ENCODE data around the gene KRT1.

The KRT1 gene

DNA sequence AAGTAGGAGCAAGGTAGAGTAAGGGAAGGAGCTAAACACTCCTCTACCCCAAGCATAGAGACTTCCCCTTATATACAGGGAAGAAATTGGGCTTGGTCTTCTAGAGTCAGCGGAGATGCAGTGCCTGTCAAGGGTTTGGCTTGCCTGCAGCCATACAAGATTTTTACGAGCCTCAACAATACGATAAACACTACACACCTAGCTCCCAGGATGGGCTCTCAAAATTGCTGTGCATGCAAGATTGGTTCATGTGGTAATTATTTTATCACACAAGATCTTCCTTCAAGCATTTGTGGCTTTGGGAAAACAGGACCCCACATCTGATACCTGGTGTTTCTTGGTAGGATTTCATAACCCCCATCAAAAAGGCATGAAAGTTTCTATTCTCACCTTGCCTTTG is at the start of gene KRT1:
TSS of gene KRT1 (minus strand) at position 45 of the 400 bp plus-strand sequence. CDS start 59 bp downstream, outside the sequence.
- ChIA-PET CTCF (interaction anchor here (1.4 kb wide), 2 partner anchors 12 to 185 kb away, joined by 3 to 4 read pairs; no protein-coding TSS in a partner anchor), POLR2A (no interaction called here)
- no peak for DNase-seq (ENCODE audit: extremely low spot score)
- TF ChIP-seq FOXA1 (IDR thresholded peaks at IDR 0.05) (no peak), ZNF384 (IDR thresholded peaks at IDR 0.05) (no peak), SUZ12 (IDR thresholded peaks at IDR 0.05) (no peak), FOXK2 (IDR thresholded peaks at IDR 0.05) (no peak), ELF4 (IDR thresholded peaks at IDR 0.05) (no peak), LEF1 (IDR thresholded peaks at IDR 0.05; ENCODE audit: borderline replicate concordance) (no peak), TARDBP (IDR thresholded peaks at IDR 0.05) (no peak), HDGF (IDR thresholded peaks at IDR 0.05; ENCODE audit: borderline replicate concordance) (no peak), BHLHE40 (IDR thresholded peaks at IDR 0.05; ENCODE audit: borderline replicate concordance) (no peak), FOXM1 (IDR thresholded peaks at IDR 0.05; ENCODE audit: borderline replicate concordance) (no peak), SP1 (IDR thresholded peaks at IDR 0.05) (no peak), L3MBTL2 (conservative IDR thresholded peaks at IDR 0.05) (no peak), ARNT (IDR thresholded peaks at IDR 0.05) (no peak), NFRKB (IDR thresholded peaks at IDR 0.05) (no peak), CTBP1 (IDR thresholded peaks at IDR 0.05; ENCODE audit: borderline replicate concordance) (no peak)
- TF ChIP-seq, protein P1, sequence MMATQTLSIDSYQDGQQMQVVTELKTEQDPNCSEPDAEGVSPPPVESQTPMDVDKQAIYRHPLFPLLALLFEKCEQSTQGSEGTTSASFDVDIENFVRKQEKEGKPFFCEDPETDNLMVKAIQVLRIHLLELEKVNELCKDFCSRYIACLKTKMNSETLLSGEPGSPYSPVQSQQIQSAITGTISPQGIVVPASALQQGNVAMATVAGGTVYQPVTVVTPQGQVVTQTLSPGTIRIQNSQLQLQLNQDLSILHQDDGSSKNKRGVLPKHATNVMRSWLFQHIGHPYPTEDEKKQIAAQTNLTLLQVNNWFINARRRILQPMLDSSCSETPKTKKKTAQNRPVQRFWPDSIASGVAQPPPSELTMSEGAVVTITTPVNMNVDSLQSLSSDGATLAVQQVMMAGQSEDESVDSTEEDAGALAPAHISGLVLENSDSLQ (IDR thresholded peaks at IDR 0.05), result no peak

DNA sequence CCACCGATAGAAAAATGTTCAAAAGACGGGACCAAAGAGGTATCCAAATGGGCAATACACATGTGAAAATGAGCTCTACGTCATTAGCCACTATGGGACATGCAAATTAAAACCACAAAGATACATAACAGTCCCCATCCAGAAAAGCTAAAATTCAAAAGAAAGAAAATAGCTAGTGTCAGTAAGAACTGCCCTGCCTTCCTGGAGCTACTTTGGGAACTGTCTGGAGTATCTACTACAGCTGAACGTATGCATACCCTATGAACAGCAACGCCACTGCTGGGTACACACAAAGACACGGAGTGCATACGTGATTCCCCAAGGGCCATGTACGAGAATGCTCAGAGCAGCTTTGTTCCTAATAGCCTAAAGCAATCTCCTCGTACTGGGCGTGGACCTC is 48.9 kb upstream of the KRT1 start:
- ChIA-PET CTCF (no interaction called here), POLR2A (no interaction called here)
- no peak for DNase-seq (ENCODE audit: extremely low spot score)
- TF ChIP-seq, protein P1 (IDR thresholded peaks at IDR 0.05), result no peak
- no peak for TF ChIP-seq SP1 (IDR thresholded peaks at IDR 0.05)

DNA sequence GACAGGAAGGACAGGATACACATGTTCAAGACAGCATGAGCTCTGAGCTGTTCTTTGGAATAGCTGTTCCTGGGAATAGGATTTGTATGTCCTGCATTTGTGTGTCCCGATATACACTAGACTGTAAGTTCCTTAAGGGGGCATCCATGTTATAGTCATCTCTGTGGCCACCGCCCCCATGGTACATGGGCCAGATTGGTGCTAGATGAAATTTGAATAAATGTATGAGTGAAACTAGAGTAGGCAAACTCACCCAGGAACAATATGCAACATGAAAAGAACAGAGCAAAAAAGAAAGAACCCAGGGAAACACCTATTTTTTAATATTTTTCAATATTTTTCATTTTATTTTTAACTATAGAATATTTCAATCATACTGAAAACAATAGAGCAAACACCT is 48.2 kb upstream of the KRT1 start:
- no peak for DNase-seq (ENCODE audit: extremely low spot score)
- no peak for TF ChIP-seq ZNF384 (IDR thresholded peaks at IDR 0.05)
- TF ChIP-seq FOXK2 (IDR thresholded peaks at IDR 0.05), result no peak
- TF ChIP-seq, protein P1 (IDR thresholded peaks at IDR 0.05), result no peak
- no peak for TF ChIP-seq ARNT (IDR thresholded peaks at IDR 0.05)
- TF ChIP-seq TARDBP (IDR thresholded peaks at IDR 0.05), result no peak
- no peak for TF ChIP-seq NFRKB (IDR thresholded peaks at IDR 0.05)
- POLR2A ChIA-PET, result no interaction called here
- CTCF ChIA-PET, result no interaction called here

DNA sequence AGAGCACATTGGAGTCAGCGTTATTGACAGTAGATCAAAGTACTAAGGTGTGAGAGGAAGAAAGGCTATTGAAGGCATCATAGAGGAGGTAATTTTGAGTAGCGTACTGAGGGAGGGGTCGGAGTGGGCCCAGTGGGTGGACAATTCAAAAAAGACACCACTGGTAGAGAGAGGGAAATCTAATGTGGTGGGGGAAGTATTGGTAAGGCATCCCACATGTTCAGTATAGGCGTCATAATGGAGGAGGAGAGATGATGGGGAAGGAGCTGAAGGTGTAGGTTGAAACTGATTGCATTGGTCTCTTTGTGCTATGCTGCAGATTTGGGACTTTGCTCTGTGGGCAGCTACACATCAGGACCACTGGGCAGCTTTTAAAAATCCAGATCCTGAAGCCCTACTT is 46.8 kb upstream of the KRT1 start:
- POLR2A ChIA-PET, result no interaction called here
- no peak for DNase-seq (ENCODE audit: extremely low spot score)
- CTCF ChIA-PET, result no interaction called here
- TF ChIP-seq TARDBP (IDR thresholded peaks at IDR 0.05), result no peak
- TF ChIP-seq L3MBTL2 (conservative IDR thresholded peaks at IDR 0.05), result no peak
- no peak for TF ChIP-seq ELF4 (IDR thresholded peaks at IDR 0.05)
- TF ChIP-seq FOXM1 (IDR thresholded peaks at IDR 0.05; ENCODE audit: borderline replicate concordance), result no peak
- no peak for TF ChIP-seq HDGF (IDR thresholded peaks at IDR 0.05; ENCODE audit: borderline replicate concordance)
- TF ChIP-seq ARNT (IDR thresholded peaks at IDR 0.05), result no peak
- no peak for TF ChIP-seq SP1 (IDR thresholded peaks at IDR 0.05)
- no peak for TF ChIP-seq FOXK2 (IDR thresholded peaks at IDR 0.05)
- TF ChIP-seq, protein P1 (IDR thresholded peaks at IDR 0.05), result no peak
- no peak for TF ChIP-seq SUZ12 (IDR thresholded peaks at IDR 0.05)
- no peak for TF ChIP-seq CTBP1 (IDR thresholded peaks at IDR 0.05; ENCODE audit: borderline replicate concordance)
- no peak for TF ChIP-seq NFRKB (IDR thresholded peaks at IDR 0.05)
- TF ChIP-seq BHLHE40 (IDR thresholded peaks at IDR 0.05; ENCODE audit: borderline replicate concordance), result no peak

DNA sequence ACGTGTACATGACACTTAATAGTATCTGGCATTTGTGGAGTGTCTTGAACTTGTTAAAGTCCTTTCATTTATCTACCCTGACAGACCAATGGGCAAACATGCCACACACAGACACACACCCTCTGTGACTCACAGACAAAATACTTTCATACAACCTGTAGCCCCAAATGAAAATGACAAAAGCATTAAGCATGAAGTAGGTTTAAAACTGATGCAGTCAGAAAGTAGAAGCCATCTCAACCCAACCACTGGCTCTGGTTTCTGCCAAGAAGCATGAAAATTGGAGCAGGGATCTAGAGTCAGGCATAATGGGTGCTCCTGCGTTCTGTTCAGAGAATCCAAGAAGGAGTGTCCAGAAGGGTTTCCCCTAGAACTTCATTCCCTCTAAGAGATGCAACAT is 46.2 kb upstream of the KRT1 start:
- ChIA-PET CTCF (no interaction called here), POLR2A (no interaction called here)
- no peak for TF ChIP-seq L3MBTL2 (conservative IDR thresholded peaks at IDR 0.05)
- TF ChIP-seq LEF1 (IDR thresholded peaks at IDR 0.05; ENCODE audit: borderline replicate concordance), result no peak
- no peak for TF ChIP-seq ZNF384 (IDR thresholded peaks at IDR 0.05)
- TF ChIP-seq TARDBP (IDR thresholded peaks at IDR 0.05), result no peak
- TF ChIP-seq ARNT (IDR thresholded peaks at IDR 0.05), result no peak
- no peak for TF ChIP-seq FOXM1 (IDR thresholded peaks at IDR 0.05; ENCODE audit: borderline replicate concordance)
- TF ChIP-seq CTBP1 (IDR thresholded peaks at IDR 0.05; ENCODE audit: borderline replicate concordance), result no peak
- TF ChIP-seq SUZ12 (IDR thresholded peaks at IDR 0.05), result no peak
- TF ChIP-seq BHLHE40 (IDR thresholded peaks at IDR 0.05; ENCODE audit: borderline replicate concordance), result no peak
- no peak for DNase-seq (ENCODE audit: extremely low spot score)

DNA sequence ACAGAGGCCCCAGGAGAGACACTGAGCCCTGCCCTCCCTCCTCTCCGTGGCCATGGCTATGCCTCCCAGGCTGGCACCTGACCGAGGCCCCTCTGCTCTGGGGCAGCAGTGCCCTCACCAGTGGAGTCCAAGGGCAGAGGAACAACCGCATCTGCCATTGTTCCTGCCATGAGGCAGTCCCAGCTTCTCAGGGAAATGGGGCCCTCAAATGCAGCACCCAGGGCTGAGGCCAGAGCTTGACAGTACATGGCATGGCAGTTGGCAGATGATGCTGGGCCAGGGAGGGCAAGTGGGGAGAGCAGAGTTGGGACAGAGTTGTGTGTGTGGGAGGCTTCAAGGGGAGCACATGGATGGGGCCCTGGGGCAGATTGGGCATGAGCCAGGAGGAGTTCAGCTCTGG is 44.2 kb upstream of the KRT1 start:
- no peak for TF ChIP-seq SUZ12 (IDR thresholded peaks at IDR 0.05)
- no peak for TF ChIP-seq ELF4 (IDR thresholded peaks at IDR 0.05)
- no peak for TF ChIP-seq HDGF (IDR thresholded peaks at IDR 0.05; ENCODE audit: borderline replicate concordance)
- TF ChIP-seq LEF1 (IDR thresholded peaks at IDR 0.05; ENCODE audit: borderline replicate concordance), result no peak
- TF ChIP-seq FOXM1 (IDR thresholded peaks at IDR 0.05; ENCODE audit: borderline replicate concordance), result no peak
- no peak for TF ChIP-seq ZNF384 (IDR thresholded peaks at IDR 0.05)
- no peak for TF ChIP-seq CTBP1 (IDR thresholded peaks at IDR 0.05; ENCODE audit: borderline replicate concordance)
- TF ChIP-seq SP1 (IDR thresholded peaks at IDR 0.05), result no peak
- no peak for TF ChIP-seq BHLHE40 (IDR thresholded peaks at IDR 0.05; ENCODE audit: borderline replicate concordance)
- no peak for TF ChIP-seq FOXK2 (IDR thresholded peaks at IDR 0.05)
- TF ChIP-seq, protein P1 (IDR thresholded peaks at IDR 0.05), result no peak
- TF ChIP-seq TARDBP (IDR thresholded peaks at IDR 0.05), result no peak
- no peak for TF ChIP-seq NFRKB (IDR thresholded peaks at IDR 0.05)
- TF ChIP-seq FOXA1 (IDR thresholded peaks at IDR 0.05), result no peak
- ChIA-PET POLR2A (no interaction called here), CTCF (no interaction called here)
- no peak for DNase-seq (ENCODE audit: extremely low spot score)
